Measurements from ENCODE around the gene PDE2A.

The PDE2A gene

GRCh38 chr11:72704028-72704782 lies 30.0 kb upstream of the PDE2A start:
- no peak for DNase-seq

DNA sequence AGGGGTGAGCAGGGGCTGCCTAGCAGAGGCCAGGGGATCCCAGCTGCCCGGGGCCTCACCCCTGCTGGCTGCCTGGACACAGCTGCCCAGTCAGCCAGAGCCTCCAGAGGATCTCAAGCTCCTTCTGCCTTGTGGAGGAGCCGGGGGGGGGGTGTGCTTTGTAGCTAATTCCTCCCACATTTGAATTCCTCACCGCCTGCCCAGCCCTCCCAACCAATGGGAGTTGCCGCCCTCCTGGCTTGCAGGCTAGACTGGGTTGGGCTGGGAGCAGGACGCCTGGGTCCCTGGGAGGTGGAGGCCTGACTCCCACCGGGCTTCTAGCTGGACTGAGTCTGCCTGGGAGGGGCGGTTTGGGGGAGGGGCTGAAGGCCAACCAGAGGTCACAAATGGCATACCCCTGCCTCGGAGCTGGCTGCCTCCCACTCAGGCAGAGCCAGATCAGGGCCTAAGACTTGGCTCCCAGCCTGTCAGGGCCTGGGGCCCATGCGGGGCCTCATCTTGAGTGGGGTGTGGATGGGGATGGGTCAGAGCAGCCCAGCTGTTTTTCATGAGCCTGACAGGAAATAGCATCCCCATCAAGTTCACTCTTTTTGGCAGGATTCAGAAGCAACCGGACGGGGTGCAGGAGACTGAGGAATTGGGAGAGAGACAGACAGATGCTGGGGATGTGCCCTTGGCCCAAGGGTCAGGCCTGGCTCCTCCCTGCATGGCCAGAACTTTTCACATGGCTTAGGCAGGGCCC lies 29.2 kb upstream of the PDE2A start:
- no peak for DNase-seq

- DNase-seq: no peak
These were observed 28.5 kb upstream of the PDE2A start for GRCh38 chr11:72702577-72703241.

- no peak for DNase-seq
These were observed 27.9 kb upstream of the PDE2A start for GRCh38 chr11:72702096-72702495.

GRCh38 chr11:72701466-72701865 lies 27.2 kb upstream of the PDE2A start:
- no peak for DNase-seq

- DNase-seq: no peak
These were observed 25.9 kb upstream of the PDE2A start for GRCh38 chr11:72700146-72700545.

- no peak for DNase-seq
These were observed 23.6 kb upstream of the PDE2A start for GRCh38 chr11:72697814-72698213.

DNA sequence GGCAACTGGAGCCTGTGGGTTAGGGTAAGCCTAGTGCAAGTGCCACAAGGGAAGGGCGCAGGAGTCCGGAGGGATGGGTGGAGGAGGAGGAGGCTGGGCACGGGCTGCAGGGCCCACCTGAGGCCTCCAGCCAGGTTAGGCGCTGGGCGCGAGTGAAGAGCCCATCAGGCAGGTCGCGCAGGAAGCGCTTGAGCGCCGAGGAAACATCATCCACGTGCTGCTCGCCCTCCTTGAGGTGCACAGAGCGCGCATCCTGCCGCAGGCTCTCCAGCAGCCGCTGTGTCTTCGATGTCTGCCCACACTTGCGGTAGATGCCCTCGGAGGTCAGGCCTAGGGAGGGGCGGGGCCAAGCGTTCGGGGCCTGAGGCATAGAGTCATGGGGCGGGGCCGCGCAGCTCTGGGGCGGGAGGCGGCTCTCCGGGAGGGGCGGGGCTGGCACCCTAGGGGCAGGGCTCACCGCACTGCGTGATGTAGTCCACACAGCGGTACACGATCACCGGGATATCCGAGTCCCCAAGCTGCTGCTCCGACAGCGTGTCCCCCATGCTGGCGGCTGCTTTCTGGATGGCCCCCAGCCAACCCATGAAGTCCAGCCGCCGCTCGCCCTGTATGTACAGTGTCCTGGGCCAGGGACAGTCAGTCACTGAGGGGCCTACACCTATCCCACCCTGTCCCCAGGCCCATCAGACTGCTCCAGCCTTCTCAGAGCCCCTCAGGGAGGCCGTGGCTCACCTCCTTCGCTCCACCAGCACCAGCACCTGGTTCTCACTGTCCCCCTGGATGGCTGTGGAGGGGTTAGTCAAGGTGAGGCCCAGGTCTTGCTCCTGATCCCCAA lies 22.9 kb upstream of the PDE2A start:
- DNase-seq: no peak

DNA sequence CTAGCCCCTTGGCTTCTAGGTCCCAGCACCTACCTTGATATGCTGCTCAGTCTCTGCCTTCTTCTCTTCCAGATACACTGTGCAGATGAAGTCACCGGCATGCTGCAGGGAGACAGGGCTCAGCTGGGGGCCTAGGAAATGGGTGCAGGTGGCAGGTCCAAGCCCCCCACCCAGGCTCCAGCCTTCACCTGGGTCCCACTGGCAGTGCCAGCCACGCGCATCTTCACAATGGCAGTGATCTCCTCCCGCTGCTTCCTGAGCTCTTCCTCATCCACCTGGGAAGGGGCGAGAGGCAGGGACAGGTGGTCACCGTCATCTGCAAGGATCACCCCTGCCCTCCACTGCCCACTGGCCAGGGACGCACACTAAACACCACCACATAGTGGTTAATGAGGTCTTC lies 21.1 kb upstream of the PDE2A start:
- no peak for DNase-seq

DNA sequence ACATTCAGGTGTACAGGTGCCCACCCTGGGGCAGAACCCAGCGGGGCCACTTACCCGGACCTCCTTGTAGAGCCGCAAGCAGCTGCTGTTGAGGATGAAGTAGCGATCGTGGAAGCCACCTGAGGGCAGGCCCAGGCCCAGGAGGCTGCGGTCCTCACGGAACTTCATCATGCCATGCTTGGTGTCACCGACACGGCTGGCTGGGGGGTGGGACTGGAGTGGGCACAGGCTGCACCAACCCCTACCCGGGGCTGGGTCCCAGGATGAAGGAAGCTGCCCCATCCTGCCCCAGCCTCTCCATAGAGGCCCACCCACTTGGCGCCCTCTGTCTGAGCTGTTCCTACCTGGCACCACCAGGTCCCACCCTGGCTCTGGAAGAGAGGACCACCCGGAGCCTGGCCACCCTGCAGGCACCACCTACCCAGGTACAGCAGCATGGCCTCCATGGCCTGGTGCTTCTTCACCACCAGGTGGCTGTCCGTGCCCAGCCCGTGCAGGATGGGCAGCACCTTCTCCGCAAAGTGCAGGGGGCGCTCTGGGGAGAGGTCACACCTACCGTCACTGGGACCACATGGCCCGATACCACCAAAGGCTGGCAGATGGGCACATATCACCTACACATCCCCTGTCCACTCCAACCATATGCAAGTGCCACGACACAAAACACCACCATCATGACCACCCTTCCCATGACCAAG lies 19.2 kb upstream of the PDE2A start:
- no peak for DNase-seq

GRCh38 chr11:72692498-72693237 lies 18.4 kb upstream of the PDE2A start:
- no peak for DNase-seq

DNA sequence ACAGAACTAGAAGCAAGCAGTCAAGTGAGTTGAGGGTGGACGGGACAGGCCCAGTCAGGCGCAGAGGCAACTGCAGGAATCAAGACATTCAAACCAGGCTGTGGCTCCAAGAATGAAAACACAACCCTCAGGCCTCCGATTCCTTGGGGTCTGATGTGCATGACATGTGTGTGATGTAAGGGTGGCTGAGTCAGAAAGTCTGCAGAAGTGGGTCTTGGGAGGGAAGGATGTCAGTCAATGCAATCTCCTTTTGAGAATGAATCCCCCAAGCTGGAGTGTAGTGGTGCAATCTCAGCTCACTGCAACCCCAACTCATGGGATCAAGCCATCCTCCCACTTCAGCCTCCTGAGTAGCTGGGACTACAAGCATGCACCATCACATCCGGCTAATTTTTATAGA lies 15.9 kb upstream of the PDE2A start:
- no peak for DNase-seq

GRCh38 chr11:72688929-72689328 lies 14.7 kb upstream of the PDE2A start:
- no peak for DNase-seq

GRCh38 chr11:72688486-72688885 lies 14.3 kb upstream of the PDE2A start:
- DNase-seq: no peak

DNA sequence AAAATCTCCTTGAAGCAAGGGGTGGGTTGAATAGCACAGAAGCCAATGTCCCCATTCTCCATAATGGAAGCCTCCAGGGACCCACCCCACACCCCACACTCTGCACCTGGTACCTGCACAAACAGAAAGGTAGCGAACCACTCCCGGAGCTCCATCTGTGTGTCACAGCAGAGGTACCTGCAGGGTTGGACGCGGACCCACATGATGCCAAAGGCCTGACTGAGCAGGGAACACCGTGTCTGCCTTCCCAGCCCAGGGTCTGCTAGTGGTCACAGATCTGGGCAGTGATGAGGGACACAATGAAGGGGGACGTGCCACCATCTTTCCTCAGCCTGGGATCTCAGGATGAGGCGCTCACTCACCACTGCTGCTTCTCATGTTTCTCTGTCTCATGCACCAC lies 13.1 kb upstream of the PDE2A start:
- DNase-seq: no peak

DNA sequence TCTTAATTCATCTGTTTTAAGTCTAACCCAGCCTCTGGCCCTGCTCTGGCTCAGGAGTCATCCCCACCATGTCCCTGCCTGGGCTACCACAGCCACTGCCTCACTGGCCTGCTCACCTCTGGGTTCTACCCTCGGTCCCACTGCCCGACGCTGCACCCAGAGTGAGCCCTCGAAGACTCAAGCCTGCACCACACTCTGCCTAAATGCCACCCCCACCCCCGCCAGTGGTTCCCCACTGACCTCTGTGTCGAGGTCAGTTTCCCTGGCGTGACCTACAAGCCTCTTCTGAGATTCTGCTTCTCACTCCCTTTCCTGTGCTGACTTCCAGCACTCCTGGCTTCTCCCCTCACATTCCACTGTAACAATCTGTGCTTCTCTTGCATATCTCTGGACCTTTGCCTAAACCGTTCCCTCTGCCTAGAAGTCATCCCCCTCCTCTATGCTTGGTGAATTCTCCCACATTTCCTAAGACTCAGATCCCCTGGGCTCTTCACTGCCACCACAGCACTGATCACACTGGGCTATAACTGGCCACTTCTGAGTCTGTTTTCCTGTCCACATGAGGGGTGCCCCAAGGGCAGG lies 12.5 kb upstream of the PDE2A start:
- no peak for DNase-seq

GRCh38 chr11:72685560-72686480 lies 11.6 kb upstream of the PDE2A start:
- no peak for DNase-seq

DNA sequence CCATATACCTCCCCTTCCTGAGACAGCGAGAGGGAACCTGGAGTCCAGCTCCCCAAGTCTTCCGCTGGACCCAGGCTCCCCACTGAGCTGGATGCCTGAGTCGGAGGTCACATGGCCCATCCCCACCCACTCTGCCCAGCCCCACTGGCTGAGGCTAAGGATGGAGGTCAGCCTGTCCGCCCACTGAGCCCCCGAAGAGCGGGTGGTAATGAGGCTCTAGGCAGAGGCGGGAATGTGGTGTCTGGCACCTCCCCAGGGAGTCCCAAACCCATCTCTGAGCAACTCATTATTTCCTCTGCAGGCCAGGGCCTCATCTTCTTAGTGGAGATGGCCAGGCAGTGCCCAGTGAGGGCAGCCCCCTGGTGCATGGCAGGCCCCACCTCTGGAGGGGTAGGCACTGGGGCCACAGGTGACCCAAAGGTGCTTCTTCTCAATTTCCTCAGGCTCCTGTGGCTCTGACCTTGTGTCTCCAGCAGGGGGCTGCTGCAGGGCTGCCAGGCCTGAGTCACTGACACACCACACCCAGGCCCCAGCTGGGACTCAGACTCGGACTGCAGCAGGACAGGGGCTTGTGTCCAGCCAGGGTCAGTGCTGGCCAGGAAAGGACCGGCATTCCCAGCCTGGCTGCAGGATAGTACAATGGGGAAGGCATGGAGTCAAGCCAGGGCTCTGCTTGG lies 10.2 kb upstream of the PDE2A start:
- DNase-seq: no peak

- no peak for DNase-seq
These were observed 9.6 kb upstream of the PDE2A start for GRCh38 chr11:72683782-72684200.

DNA sequence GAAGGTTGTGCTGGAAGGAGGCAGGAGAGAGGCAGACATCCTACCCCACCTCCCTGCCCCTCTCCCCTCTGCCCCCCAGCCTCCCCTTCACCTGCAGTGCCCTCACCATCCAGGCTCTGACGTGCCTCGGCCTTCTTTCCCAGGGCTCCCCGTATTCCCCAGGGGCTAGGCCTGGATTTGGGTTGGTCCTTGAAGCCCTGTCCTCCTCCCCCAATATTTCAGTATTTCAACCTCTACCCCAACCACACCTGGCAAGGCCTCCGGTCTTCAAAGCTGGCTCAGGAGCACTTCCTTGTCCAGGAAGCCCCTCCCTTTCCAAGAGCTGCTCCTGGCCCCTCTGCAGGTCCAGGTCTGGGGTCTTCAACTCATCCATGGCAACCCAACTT lies 8.6 kb upstream of the PDE2A start:
- no peak for DNase-seq
